Pancreas (tissue), 10 donors: Measurements from ENCODE around the gene TMPRSS6. TPM values are rescaled to one million over a fixed set of nuclear protein-coding genes. Genes with fewer than 3 reads are reported as not detected.
A peak's percentile ranks its signal among the peaks of the same experiment; 100 is the strongest.

Experiments
- ATAC-seq, 4 donors: fragments of 200-7000 bp; cut with Tn5 transposase; one replicate each; pipeline versions ENCODE4 v1.8.0 to v1.9.1; 2020; ENCODE audit warnings: mild to moderate bottlenecking in 4 of 4, moderate library complexity in 4 of 4
- DNase-seq, 6 donors: peaks; one replicate each; pipeline ENCODE4 v3.0.0-alpha.2; 2020
- FAIRE-seq: peaks from 2 replicates; lab custom pipeline; 2012; peaks lifted over from hg19 to GRCh38; lab: Jason Lieb, UNC
- H3K27ac ChIP-seq, 4 donors: fragments of 200-600 bp; sonication (generic); 1 replicate in 3 of 4; 2 replicates in 1 of 4; pipeline versions ENCODE4 v1.5.0 to v1.8.0; 2020
- H3K27me3 ChIP-seq, 4 donors: fragments of 200-600 bp; one replicate each; pipeline ENCODE4 v1.8.0; 2021
- H3K36me3 ChIP-seq, 3 donors: fragments of 200-600 bp; sonication (generic) in 1 of 3; one replicate each; pipeline versions ENCODE4 v1.5.0 to v1.8.0; 2020 to 2021
- H3K4me1 ChIP-seq, 3 donors: fragments of 200-600 bp; one replicate each; pipeline ENCODE4 v1.8.0; 2021
- H3K4me3 ChIP-seq, 4 donors: fragments of 200-600 bp; sonication (generic) in 2 of 4; one replicate each; pipeline versions ENCODE4 v1.5.0 to v1.8.0; 2020 to 2021
- H3K9me3 ChIP-seq, 4 donors: fragments of 200-600 bp; one replicate each; pipeline ENCODE4 v1.8.0; 2021
- WGBS, 2 donors: extraction: QIAGEN DNeasy Blood & Tissue Kit; methylation state at CpG; one replicate each; pipeline ENCODE4 v1.1.7; 2013; 5-methylcytosine and 5-hydroxymethylcytosine counted together
- intact Hi-C, 3 donors: fragments of 100-400 bp; cut with DNase I; formaldehyde crosslinking; loops; one replicate each; pipeline versions ENCODE4 v1.11.1 to v1.14.2; 2022
- polyA plus RNA-seq, 2 donors: library from polyadenylated mRNA; stranded (reverse); fragments of 200-250 nt; gene quantifications; one replicate each; pipeline ENCODE4 v1.2.3, GENCODE V29; 2013
- total RNA-seq, 6 donors: library from RNA; stranded (reverse); fragmentation: NEBNext Ultra II Directional in 4 of 6; extraction: Animal tissue kit (Norgen Biotek cat#: 25700) in 4 of 6; gene quantifications; one replicate each; pipeline versions ENCODE4 v1.2.1 to v1.2.4, GENCODE V29; 2021 to 2023
- TF ChIP-seq, protein P1 (sequence below), 4 donors: fragments of 200-600 bp; sonication (generic) in 3 of 4; IDR thresholded peaks; one replicate each; pipeline versions ENCODE4 v1.5.0 to v1.8.0; 2021; ENCODE audit warnings: antibody characterized with exemption in 4 of 4
- donor health status: healthy with polysubstance abuse.
- donor health status: DM: no; HTN: no; CAD: no; lungs with moderate emphysema.
- donor health status: DM: no; HTN: no; CAD: no.
- donor health status: control.
- donor health status: control.
- donor health status: Bipolar disorder and iron deficiency.
- donor health status: DM: yes; HTN: yes; CAD: no.
- donor health status: DM: no; HTN: no; CAD: no.
- donor health status: DM: no; HTN: no; CAD: no.
- donor health status: DM: yes; HTN: yes; CAD: no.

TMPRSS6 gene
- total and polyA plus RNA-seq, 8 donors = 0.13 to 3.1 (median 0.33) TPM

DNA sequence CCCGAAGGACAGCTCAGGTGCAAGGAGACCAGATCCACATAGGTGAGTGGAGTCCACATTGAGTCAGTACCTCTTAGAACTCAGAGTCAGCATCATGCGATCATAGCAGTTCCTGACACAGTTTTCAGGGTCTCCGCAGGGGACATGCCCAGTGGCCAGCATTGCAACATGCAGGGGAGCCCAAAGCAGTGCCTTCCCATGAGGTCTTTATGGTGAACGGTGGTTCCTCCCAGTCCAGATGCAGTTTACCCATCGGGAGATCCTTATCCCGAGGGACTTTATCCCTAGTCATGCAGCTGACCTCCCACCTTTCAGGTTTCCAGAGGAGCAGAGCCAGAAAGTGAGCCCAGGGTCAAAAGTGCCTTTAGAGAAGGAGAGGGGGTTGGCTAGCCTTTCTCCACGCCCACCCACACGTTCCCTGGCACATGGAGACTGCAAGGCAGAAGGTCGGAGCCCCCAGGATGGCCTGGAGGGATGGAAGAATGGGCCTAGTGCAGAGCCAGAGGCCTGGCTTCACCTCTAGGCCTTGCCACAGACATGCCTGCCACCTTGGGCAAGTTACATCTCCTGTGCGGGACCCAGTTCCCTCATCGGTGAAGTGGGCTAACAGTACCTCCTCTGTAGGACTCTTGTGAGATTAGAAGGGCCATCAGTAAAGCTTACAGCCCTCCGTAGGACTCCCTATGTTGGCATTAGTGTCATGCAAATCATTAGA is 51.6 kb downstream of the TMPRSS6 start:
- intact Hi-C loops = no loop called here
- H3K36me3 ChIP-seq = no peaks in the 10 kb centered on the region
- H3K27me3 ChIP-seq = no peaks in the 10 kb centered on the region
- DNase-seq (no peak), ATAC-seq (no peak), FAIRE-seq (no peak)
- H3K4me1 ChIP-seq = no peaks in the 10 kb centered on the region
- H3K27ac ChIP-seq = no peak overlapping the region
- TF ChIP-seq, protein P1, sequence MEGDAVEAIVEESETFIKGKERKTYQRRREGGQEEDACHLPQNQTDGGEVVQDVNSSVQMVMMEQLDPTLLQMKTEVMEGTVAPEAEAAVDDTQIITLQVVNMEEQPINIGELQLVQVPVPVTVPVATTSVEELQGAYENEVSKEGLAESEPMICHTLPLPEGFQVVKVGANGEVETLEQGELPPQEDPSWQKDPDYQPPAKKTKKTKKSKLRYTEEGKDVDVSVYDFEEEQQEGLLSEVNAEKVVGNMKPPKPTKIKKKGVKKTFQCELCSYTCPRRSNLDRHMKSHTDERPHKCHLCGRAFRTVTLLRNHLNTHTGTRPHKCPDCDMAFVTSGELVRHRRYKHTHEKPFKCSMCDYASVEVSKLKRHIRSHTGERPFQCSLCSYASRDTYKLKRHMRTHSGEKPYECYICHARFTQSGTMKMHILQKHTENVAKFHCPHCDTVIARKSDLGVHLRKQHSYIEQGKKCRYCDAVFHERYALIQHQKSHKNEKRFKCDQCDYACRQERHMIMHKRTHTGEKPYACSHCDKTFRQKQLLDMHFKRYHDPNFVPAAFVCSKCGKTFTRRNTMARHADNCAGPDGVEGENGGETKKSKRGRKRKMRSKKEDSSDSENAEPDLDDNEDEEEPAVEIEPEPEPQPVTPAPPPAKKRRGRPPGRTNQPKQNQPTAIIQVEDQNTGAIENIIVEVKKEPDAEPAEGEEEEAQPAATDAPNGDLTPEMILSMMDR (IDR thresholded peaks at IDR 0.05) = no peak
- H3K9me3 ChIP-seq = no peaks in the 10 kb centered on the region
- 78 to 84% methylated on average over 12 of the region's 12 CpGs for whole genome bisulfite sequencing, 2 donors
- H3K4me3 ChIP-seq = no peak overlapping the region

DNA sequence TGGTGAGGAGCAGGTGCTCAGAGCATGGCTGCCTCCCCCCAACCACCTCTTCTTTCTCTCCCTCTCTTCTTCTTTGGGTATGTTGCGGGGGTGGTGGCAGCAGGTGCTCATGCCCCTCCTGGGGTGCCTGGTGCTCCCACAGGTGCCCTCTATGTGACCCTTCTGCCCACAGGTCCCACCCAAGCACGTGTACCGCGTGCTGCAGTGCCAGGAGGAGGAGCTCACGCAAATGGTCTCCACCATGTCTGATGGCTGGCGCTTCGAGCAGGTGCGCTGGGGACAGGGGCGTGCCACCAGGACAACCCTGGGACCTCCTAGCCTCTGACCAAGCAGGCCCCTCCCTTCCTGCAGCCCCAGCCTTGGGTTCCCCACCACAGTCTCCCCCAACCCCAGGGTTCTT is 52.3 kb downstream of the TMPRSS6 start:
- no peaks in the 10 kb centered on the region for H3K27me3 ChIP-seq
- TF ChIP-seq, protein P1 (IDR thresholded peaks at IDR 0.05) = no peak
- FAIRE-seq (no peak), DNase-seq (peak in 1 of 6 donors; percentile 45), ATAC-seq (no peak)
- H3K27ac ChIP-seq = no peak overlapping the region
- H3K9me3 ChIP-seq = no peaks in the 10 kb centered on the region
- intact Hi-C loops = no loop called here
- no peaks in the 10 kb centered on the region for H3K36me3 ChIP-seq
- WGBS, 2 donors = 79 to 91% methylated on average over 6 to 9 of the region's 9 CpGs
- H3K4me3 ChIP-seq = no peak overlapping the region
- H3K4me1 ChIP-seq = no peaks in the 10 kb centered on the region

DNA sequence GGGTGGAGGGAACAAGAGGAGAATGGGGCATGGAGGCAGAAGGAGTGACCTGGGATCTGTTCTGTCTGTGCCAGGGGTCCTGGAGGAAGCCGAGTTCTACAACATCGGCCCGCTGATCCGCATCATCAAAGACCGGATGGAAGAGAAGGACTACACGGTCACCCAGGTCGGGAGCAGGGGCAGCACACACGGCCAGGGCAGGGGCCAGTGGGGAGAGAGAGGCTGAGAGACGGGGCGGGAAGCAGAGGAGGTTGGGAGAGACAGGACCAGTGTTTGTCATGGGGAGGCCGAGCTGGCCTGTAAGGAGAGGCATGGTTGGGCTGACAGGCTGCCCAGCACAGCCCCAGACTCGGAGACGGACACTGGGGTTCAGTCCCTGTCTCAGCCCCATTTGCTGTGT is 53.3 kb downstream of the TMPRSS6 start:
- no peak for ATAC-seq
- 87 to 94% methylated on average over 13 of the region's 13 CpGs for WGBS, 2 donors
- Histone ChIP-seq H3K4me1 (no peaks in the 10 kb centered on the region), H3K27ac (no peak overlapping the region), H3K4me3 (no peak overlapping the region), H3K36me3 (no peaks in the 10 kb centered on the region), H3K9me3 (no peaks in the 10 kb centered on the region), H3K27me3 (no peaks in the 10 kb centered on the region)
- no peak for FAIRE-seq
- DNase-seq = no peak
- intact Hi-C loops = no loop called here
- TF ChIP-seq, protein P1 (IDR thresholded peaks at IDR 0.05) = no peak

DNA sequence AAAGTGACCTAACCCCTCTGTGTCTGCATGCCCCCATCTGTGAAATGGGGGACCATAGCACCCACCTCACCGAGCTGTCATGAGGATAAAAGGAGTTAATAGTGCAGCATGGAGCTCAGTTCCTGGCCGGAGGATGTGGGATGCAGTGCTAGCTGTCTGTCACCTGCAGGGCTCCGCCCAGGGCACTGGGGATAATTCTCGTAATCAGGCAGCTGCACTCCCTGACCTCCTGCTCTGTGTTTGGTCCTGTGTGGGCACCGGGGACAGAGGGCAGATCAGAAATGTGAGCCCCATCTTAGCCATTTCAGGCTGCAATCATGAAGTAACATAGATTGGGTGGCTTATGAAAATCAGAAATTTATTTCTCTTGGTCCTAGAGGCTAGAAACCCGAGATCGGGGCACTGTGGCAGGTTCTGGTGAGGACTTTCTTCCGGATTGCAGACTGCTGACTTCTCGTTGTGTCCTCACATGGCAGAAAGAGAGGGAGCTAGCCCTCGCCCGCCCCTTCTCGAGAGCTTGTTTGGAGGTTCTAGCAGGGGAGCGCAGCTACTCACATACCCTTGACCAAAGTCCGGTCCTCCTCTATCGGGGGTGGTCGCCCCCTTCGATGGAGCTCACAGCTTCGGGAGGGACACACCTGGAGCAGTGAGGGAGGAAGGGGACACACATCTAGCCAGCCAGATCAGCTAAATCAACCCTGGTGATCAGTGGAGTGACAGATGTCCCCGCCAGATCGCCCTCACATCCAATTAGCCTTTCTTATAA is 54.7 kb downstream of the TMPRSS6 start:
- Histone ChIP-seq H3K27me3 (no peaks in the 10 kb centered on the region), H3K4me3 (no peak overlapping the region), H3K4me1 (no peaks in the 10 kb centered on the region), H3K9me3 (no peaks in the 10 kb centered on the region), H3K27ac (no peak overlapping the region), H3K36me3 (no peaks in the 10 kb centered on the region)
- 76 to 77% methylated on average over 20 of the region's 20 CpGs for WGBS, 2 donors
- DNase-seq (no peak), FAIRE-seq (no peak), ATAC-seq (no peak)
- TF ChIP-seq, protein P1 (IDR thresholded peaks at IDR 0.05) = no peak
- intact Hi-C loops = no loop called here

DNA sequence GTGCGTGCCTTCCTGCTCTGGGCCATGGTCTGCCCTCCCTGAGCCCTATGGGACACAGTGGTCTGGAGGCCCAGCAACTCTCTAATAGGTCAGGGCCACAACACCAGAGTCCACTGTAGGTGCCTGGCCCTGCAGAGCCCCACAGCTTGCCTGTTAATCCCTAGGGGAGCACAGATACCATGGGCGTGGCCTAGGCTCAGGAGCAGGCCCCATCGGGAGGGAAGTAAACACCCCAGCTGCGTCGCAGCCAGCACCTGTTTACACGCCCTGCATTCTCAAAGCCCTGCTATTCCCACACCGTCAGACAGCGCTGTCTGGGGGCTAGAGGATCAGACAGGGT is 55.5 kb downstream of the TMPRSS6 start:
- intact Hi-C loops = no loop called here
- no peaks in the 10 kb centered on the region for H3K27me3 ChIP-seq
- ATAC-seq (no peak), FAIRE-seq (no peak), DNase-seq (no peak)
- no peaks in the 10 kb centered on the region for H3K4me1 ChIP-seq
- TF ChIP-seq, protein P1 (IDR thresholded peaks at IDR 0.05) = no peak
- H3K9me3 ChIP-seq = no peaks in the 10 kb centered on the region
- 52 to 58% methylated on average over 8 of the region's 8 CpGs for WGBS, 2 donors
- no peak overlapping the region for H3K4me3 ChIP-seq
- H3K36me3 ChIP-seq = no peaks in the 10 kb centered on the region
- no peak overlapping the region for H3K27ac ChIP-seq
